HepG2 (cell line): ENCODE data around the gene AIF1. TPM values are rescaled to one million over a fixed set of nuclear protein-coding genes. Genes with fewer than 3 reads are reported as not detected.

Experiments
- ATF5 ChIP-seq: sonication (generic); formaldehyde crosslinking; IDR thresholded peaks from 2 replicates; pipeline ENCODE4 v1.4.0; 2020; ENCODE audit warnings: mild to moderate bottlenecking, low read depth, missing genetic modification reagents
- GATAD1 ChIP-seq: IDR thresholded peaks from 2 replicates; pipeline ENCODE4 v1.6.1; 2016; ENCODE audit warnings: missing genetic modification reagents, missing compliant biosample characterization
- HDAC1 ChIP-seq: sonication (generic); formaldehyde crosslinking; IDR thresholded peaks from 2 replicates; pipeline ENCODE4 v1.5.1; 2020; ENCODE audit warnings: mild to moderate bottlenecking, missing genetic modification reagents
- HINFP ChIP-seq: sonication (generic); formaldehyde crosslinking; IDR thresholded peaks from 2 replicates; pipeline ENCODE4 v1.4.0; 2020; ENCODE audit warnings: low read depth, mild to moderate bottlenecking, missing genetic modification reagents
- MATR3 ChIP-seq: sonication (generic); formaldehyde crosslinking; IDR thresholded peaks from 2 replicates; pipeline ENCODE4 v1.4.0; 2020; ENCODE audit warnings: missing genetic modification reagents
- NR2F2 ChIP-seq: IDR thresholded peaks from 2 replicates; pipeline ENCODE4 v1.6.1; 2012; ENCODE audit warnings: low read depth, inconsistent platforms, borderline replicate concordance
- PAX8 ChIP-seq: sonication (generic); formaldehyde crosslinking; IDR thresholded peaks from 2 replicates; pipeline ENCODE4 v1.8.0; 2022; ENCODE audit warnings: mild to moderate bottlenecking, missing genetic modification reagents, borderline replicate concordance
- PBX3 ChIP-seq: sonication (generic); formaldehyde crosslinking; IDR thresholded peaks from 2 replicates; pipeline ENCODE4 v1.8.1; 2023; ENCODE audit warnings: missing genetic modification reagents, inconsistent platforms, borderline replicate concordance
- PHF8 ChIP-seq: sonication (generic); formaldehyde crosslinking; IDR thresholded peaks from 2 replicates; pipeline ENCODE4 v1.5.0; 2020; ENCODE audit warnings: missing genetic modification reagents
- POLR2AphosphoS5 ChIP-seq: IDR thresholded peaks from 2 replicates; pipeline ENCODE4 v1.6.1; 2012; ENCODE audit warnings: low read depth, low read length
- SUZ12 ChIP-seq: fragments of 150-350 bp; IDR thresholded peaks from 2 replicates; pipeline ENCODE4 v1.6.1; 2014; ENCODE audit warnings: low read depth, low read length
- TEAD2 ChIP-seq: sonication (generic); formaldehyde crosslinking; IDR thresholded peaks from 2 replicates; pipeline ENCODE4 v1.9.0; 2021; ENCODE audit warnings: missing genetic modification reagents
- ZBTB4 ChIP-seq: sonication (generic); formaldehyde crosslinking; IDR thresholded peaks from 2 replicates; pipeline ENCODE4 v1.4.0; 2020; ENCODE audit warnings: missing genetic modification reagents, mild to moderate bottlenecking, borderline replicate concordance
- ZFP90 ChIP-seq: sonication (generic); formaldehyde crosslinking; IDR thresholded peaks from 2 replicates; pipeline ENCODE4 v1.8.0; 2022; ENCODE audit warnings: missing genetic modification reagents, mild to moderate bottlenecking, inconsistent platforms, borderline replicate concordance
- ZKSCAN5 ChIP-seq: sonication (generic); formaldehyde crosslinking; IDR thresholded peaks from 2 replicates; pipeline ENCODE4 v1.5.1; 2020; ENCODE audit warnings: mild to moderate bottlenecking, missing genetic modification reagents
- ZKSCAN8 ChIP-seq: IDR thresholded peaks from 2 replicates; pipeline ENCODE4 v1.6.1; 2016; ENCODE audit warnings: borderline replicate concordance, missing genetic modification reagents, missing compliant biosample characterization
- ZNF274 ChIP-seq: sonication (generic); formaldehyde crosslinking; IDR thresholded peaks from 2 replicates; pipeline ENCODE4 v1.5.1; 2020; ENCODE audit warnings: mild to moderate bottlenecking, missing genetic modification reagents
- ZNF619 ChIP-seq: sonication (generic); formaldehyde crosslinking; IDR thresholded peaks from 2 replicates; pipeline ENCODE4 v1.4.0; 2020; ENCODE audit warnings: mild to moderate bottlenecking, missing genetic modification reagents
- ZNF761 ChIP-seq: sonication (generic); formaldehyde crosslinking; conservative IDR thresholded peaks from 2 replicates; pipeline ENCODE4 v1.4.0; 2020; ENCODE audit warnings: mild to moderate bottlenecking, missing genetic modification reagents
- ZSCAN25 ChIP-seq: sonication (generic); formaldehyde crosslinking; IDR thresholded peaks from 2 replicates; pipeline ENCODE4 v1.8.0; 2022; ENCODE audit warnings: mild to moderate bottlenecking, missing genetic modification reagents
- polyA plus RNA-seq, 8 experiments: library from polyadenylated mRNA; depleted of rRNA in 3 of 8; stranded (reverse) in 7 of 8; unstranded in 1 of 8; fragments of >200 nt; fragmentation: Illumina TruSeq in 4 of 8; extraction: Trizol in 4 of 8; gene quantifications; 2 replicates each; pipeline versions ENCODE4 v1.2.1 to v1.2.3, GENCODE V29; 2011 to 2016; ENCODE audit warnings: low read depth in 4 of 8, missing spikeins in 1 of 8, mixed read lengths in 1 of 8; ENCODE audit not compliant: insufficient read depth in 1 of 8
- total RNA-seq, 5 experiments: library from RNA; depleted of rRNA; stranded (reverse); fragments of >200 nt; fragmentation: Illumina TruSeq; extraction: Trizol; gene quantifications; 2 replicates each; pipeline ENCODE4 v1.2.3, GENCODE V29; 2016; ENCODE audit warnings: low read depth in 1 of 5
- TF ChIP-seq, protein P1 (sequence below), 2 experiments: fragments of 450-650 bp in 1 of 2; sonication (generic) in 1 of 2; formaldehyde crosslinking; IDR thresholded peaks; 2 replicates each; pipeline versions ENCODE4 v1.5.0 to v1.8.0; 2020 to 2022; ENCODE audit warnings: mild to moderate bottlenecking in 1 of 2, missing genetic modification reagents in 1 of 2
- TF ChIP-seq, protein P2 (sequence below): sonication (generic); formaldehyde crosslinking; IDR thresholded peaks from 2 replicates; pipeline ENCODE4 v1.5.0; 2020; ENCODE audit warnings: missing genetic modification reagents

Gene AIF1
- total and polyA plus RNA-seq, 2 of the 13 experiments (the other 11 are each of a cell fraction or from before 2014, with no cell fraction given), result 1.5 TPM; not detected in 1

- TF ChIP-seq PHF8 (peak; percentile 82), PBX3 (no peak), ZNF761 (CRISPR knock-in tag) (no peak), ZFP90 (0 out of 2 replicates have a peak, but pooled peaks have one; percentile 61), POLR2AphosphoS5 (peak; percentile 42; the same call in 1 of the 2 replicates), GATAD1 (peak; percentile 63), ZSCAN25 (CRISPR knock-in tag) (no peak), TEAD2 (peak; percentile 71; the same call in 1 of the 2 replicates), SUZ12 (no peak), HINFP (CRISPR knock-in tag) (peak; percentile 82), ZNF274 (CRISPR knock-in tag) (peak; percentile 84; the same call in 1 of the 2 replicates), ZNF619 (no peak), MATR3 (CRISPR knock-in tag) (no peak), ZBTB4 (CRISPR knock-in tag) (no peak), ATF5 (CRISPR knock-in tag) (no peak), NR2F2 (no peak), ZKSCAN5 (CRISPR knock-in tag) (no peak), HDAC1 (peak; percentile 62), PAX8 (CRISPR knock-in tag) (no peak), ZKSCAN8 (CRISPR knock-in tag) (no peak; the same call in 1 of the 2 replicates)
- TF ChIP-seq, protein P1, sequence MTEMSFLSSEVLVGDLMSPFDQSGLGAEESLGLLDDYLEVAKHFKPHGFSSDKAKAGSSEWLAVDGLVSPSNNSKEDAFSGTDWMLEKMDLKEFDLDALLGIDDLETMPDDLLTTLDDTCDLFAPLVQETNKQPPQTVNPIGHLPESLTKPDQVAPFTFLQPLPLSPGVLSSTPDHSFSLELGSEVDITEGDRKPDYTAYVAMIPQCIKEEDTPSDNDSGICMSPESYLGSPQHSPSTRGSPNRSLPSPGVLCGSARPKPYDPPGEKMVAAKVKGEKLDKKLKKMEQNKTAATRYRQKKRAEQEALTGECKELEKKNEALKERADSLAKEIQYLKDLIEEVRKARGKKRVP (CRISPR knock-in tag; IDR thresholded peaks at IDR 0.05), result 0 out of 4 replicates have a peak, but pooled peaks of 1 of the 2 experiments have one; percentile 12
- TF ChIP-seq, protein P2, sequence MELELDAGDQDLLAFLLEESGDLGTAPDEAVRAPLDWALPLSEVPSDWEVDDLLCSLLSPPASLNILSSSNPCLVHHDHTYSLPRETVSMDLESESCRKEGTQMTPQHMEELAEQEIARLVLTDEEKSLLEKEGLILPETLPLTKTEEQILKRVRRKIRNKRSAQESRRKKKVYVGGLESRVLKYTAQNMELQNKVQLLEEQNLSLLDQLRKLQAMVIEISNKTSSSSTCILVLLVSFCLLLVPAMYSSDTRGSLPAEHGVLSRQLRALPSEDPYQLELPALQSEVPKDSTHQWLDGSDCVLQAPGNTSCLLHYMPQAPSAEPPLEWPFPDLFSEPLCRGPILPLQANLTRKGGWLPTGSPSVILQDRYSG (CRISPR knock-in tag), result no peak
Observed at GRCh38 chr6:31580807-31581433, 34.1 kb upstream of the AIF1 start (continued).
